Measurements from ENCODE around the gene KIF19.

- TF ChIP-seq GABPA (IDR thresholded peaks at IDR 0.05 in 1 of 2, conservative IDR thresholded peaks at IDR 0.05 in 1 of 2): no peak
- TF ChIP-seq CTCF (IDR thresholded peaks at IDR 0.05; ENCODE audit: low read depth, low read length, missing input control): no peak
- no peak for TF ChIP-seq RAD21 (IDR thresholded peaks at IDR 0.05)
- no peak for TF ChIP-seq EGR1 (IDR thresholded peaks at IDR 0.05; ENCODE audit: low read depth in 2 of 2)
- no peak for TF ChIP-seq NR2F2 (IDR thresholded peaks at IDR 0.05)
- no peak for TF ChIP-seq SP1 (IDR thresholded peaks at IDR 0.05)
- TF ChIP-seq MAX (IDR thresholded peaks at IDR 0.05): no peak
- no peak for TF ChIP-seq ZBTB33 (IDR thresholded peaks at IDR 0.05)
Measured at GRCh38 chr17:74332017-74332650, 6.1 kb downstream of the KIF19 start.

Data from liver (tissue), 3 donors.